Measurements from ENCODE around the gene MICB. TPM values are rescaled to one million over a fixed set of nuclear protein-coding genes. Genes with fewer than 3 reads are reported as not detected.

Gene MICB
- total RNA-seq, 1 experiment from 2014 or later, result 6.4 TPM

- ChIA-PET POLR2A (no interaction called here), CTCF (no interaction called here)
- Histone ChIP-seq H3K27me3 (replicated peaks; ENCODE audit: control insufficient read depth, insufficient read depth, low read length) (no peaks in the 10 kb centered on the region), H3K4me3 (ENCODE audit: low read depth, low read length) (no peak overlapping the region), H3K36me3 (ENCODE audit: control insufficient read depth, insufficient read depth, low read length) (no peaks in the 10 kb centered on the region), H3K4me1 (no peaks in the 10 kb centered on the region), H3K9me3 (no peaks in the 10 kb centered on the region)
- TF ChIP-seq, protein P1, sequence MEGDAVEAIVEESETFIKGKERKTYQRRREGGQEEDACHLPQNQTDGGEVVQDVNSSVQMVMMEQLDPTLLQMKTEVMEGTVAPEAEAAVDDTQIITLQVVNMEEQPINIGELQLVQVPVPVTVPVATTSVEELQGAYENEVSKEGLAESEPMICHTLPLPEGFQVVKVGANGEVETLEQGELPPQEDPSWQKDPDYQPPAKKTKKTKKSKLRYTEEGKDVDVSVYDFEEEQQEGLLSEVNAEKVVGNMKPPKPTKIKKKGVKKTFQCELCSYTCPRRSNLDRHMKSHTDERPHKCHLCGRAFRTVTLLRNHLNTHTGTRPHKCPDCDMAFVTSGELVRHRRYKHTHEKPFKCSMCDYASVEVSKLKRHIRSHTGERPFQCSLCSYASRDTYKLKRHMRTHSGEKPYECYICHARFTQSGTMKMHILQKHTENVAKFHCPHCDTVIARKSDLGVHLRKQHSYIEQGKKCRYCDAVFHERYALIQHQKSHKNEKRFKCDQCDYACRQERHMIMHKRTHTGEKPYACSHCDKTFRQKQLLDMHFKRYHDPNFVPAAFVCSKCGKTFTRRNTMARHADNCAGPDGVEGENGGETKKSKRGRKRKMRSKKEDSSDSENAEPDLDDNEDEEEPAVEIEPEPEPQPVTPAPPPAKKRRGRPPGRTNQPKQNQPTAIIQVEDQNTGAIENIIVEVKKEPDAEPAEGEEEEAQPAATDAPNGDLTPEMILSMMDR (IDR thresholded peaks at IDR 0.05; ENCODE audit: insufficient read depth in 1 of 2, low read depth in 1 of 2, low read length in 1 of 2, severe bottlenecking in 1 of 2, unreplicated experiment in 1 of 2), result no peak
- intact Hi-C loops (cut with micrococcal nuclease; ENCODE audit: unreplicated experiment), result no loop called here
- H3K4me1 Mint-ChIP-seq (ENCODE audit: low read depth, unreplicated experiment), result peaks cover 8% of the 10 kb centered on the region
- peaks cover 16% of the 10 kb centered on the region for H3K27me3 Mint-ChIP-seq (ENCODE audit: insufficient read depth, unreplicated experiment)
- BruUV-seq (replicated peaks), result no TSS peak
- DNase-seq, result no peak
- no peaks in the 10 kb centered on the region for H3K9me3 Mint-ChIP-seq (ENCODE audit: unreplicated experiment)
- peaks cover 10% of the 10 kb centered on the region for H3K36me3 Mint-ChIP-seq (ENCODE audit: insufficient read depth, unreplicated experiment)
- no peak overlapping the region for H3K27ac Mint-ChIP-seq (ENCODE audit: unreplicated experiment)
- H3K4me3 Mint-ChIP-seq (ENCODE audit: unreplicated experiment), result no peak overlapping the region
Observed at GRCh38 chr6:31466466-31466865, 31.5 kb upstream of the MICB start.

GRCh38 chr6:31467151-31467550 is 30.8 kb upstream of the MICB start:
- Histone ChIP-seq H3K4me3 (ENCODE audit: low read depth, low read length) (no peak overlapping the region), H3K4me1 (no peaks in the 10 kb centered on the region), H3K9me3 (no peaks in the 10 kb centered on the region), H3K36me3 (ENCODE audit: control insufficient read depth, insufficient read depth, low read length) (no peaks in the 10 kb centered on the region), H3K27me3 (replicated peaks; ENCODE audit: control insufficient read depth, insufficient read depth, low read length) (no peaks in the 10 kb centered on the region)
- no peak overlapping the region for H3K27ac Mint-ChIP-seq (ENCODE audit: unreplicated experiment)
- BruUV-seq (replicated peaks), result no TSS peak
- peaks cover 10% of the 10 kb centered on the region for H3K36me3 Mint-ChIP-seq (ENCODE audit: insufficient read depth, unreplicated experiment)
- peaks cover 8% of the 10 kb centered on the region for H3K4me1 Mint-ChIP-seq (ENCODE audit: low read depth, unreplicated experiment)
- TF ChIP-seq, protein P1 (IDR thresholded peaks at IDR 0.05; ENCODE audit: insufficient read depth in 1 of 2, low read depth in 1 of 2, low read length in 1 of 2, severe bottlenecking in 1 of 2, unreplicated experiment in 1 of 2), result no peak
- intact Hi-C loops (cut with micrococcal nuclease; ENCODE audit: unreplicated experiment), result no loop called here
- peaks cover 16% of the 10 kb centered on the region for H3K27me3 Mint-ChIP-seq (ENCODE audit: insufficient read depth, unreplicated experiment)
- POLR2A ChIA-PET, result no interaction called here
- CTCF ChIA-PET, result no interaction called here
- H3K9me3 Mint-ChIP-seq (ENCODE audit: unreplicated experiment), result no peaks in the 10 kb centered on the region
- H3K4me3 Mint-ChIP-seq (ENCODE audit: unreplicated experiment), result no peak overlapping the region
- no peak for DNase-seq

GRCh38 chr6:31468311-31468710 is 29.6 kb upstream of the MICB start:
- CTCF ChIA-PET, result no interaction called here
- Mint-ChIP-seq H3K36me3 (ENCODE audit: insufficient read depth, unreplicated experiment) (peaks cover under 1% of the 10 kb centered on the region), H3K9me3 (ENCODE audit: unreplicated experiment) (no peaks in the 10 kb centered on the region), H3K27ac (ENCODE audit: unreplicated experiment) (no peak overlapping the region), H3K27me3 (ENCODE audit: insufficient read depth, unreplicated experiment) (peaks cover 16% of the 10 kb centered on the region), H3K4me1 (ENCODE audit: low read depth, unreplicated experiment) (no peaks in the 10 kb centered on the region), H3K4me3 (ENCODE audit: unreplicated experiment) (no peak overlapping the region)
- POLR2A ChIA-PET, result no interaction called here
- intact Hi-C loops (cut with micrococcal nuclease; ENCODE audit: unreplicated experiment), result no loop called here
- Histone ChIP-seq H3K27me3 (replicated peaks; ENCODE audit: control insufficient read depth, insufficient read depth, low read length) (no peaks in the 10 kb centered on the region), H3K9me3 (no peaks in the 10 kb centered on the region), H3K4me3 (ENCODE audit: low read depth, low read length) (no peak overlapping the region), H3K36me3 (ENCODE audit: control insufficient read depth, insufficient read depth, low read length) (no peaks in the 10 kb centered on the region), H3K4me1 (no peaks in the 10 kb centered on the region)
- DNase-seq, result no peak
- TF ChIP-seq, protein P1 (IDR thresholded peaks at IDR 0.05; ENCODE audit: insufficient read depth in 1 of 2, low read depth in 1 of 2, low read length in 1 of 2, severe bottlenecking in 1 of 2, unreplicated experiment in 1 of 2), result no peak
- no TSS peak for BruUV-seq (replicated peaks)
